GM20000 (cell line): ENCODE measurements around the gene LCAT.

Source experiments
- DNase-seq: peaks from one replicate; pipeline ENCODE4 v3.0.0; 2012; ENCODE audit warnings: low spot score
- CTCF ChIP-seq: IDR thresholded peaks from 2 replicates; pipeline ENCODE4 v1.5.1; 2012; ENCODE audit warnings: mild to moderate bottlenecking, control low read depth; ENCODE audit errors: extremely low read depth, missing control alignments

LCAT gene

GRCh38 chr16:67950335-67950843, 6.5 kb upstream of the LCAT start:
- no peak for TF ChIP-seq CTCF
- no peak for DNase-seq

DNA sequence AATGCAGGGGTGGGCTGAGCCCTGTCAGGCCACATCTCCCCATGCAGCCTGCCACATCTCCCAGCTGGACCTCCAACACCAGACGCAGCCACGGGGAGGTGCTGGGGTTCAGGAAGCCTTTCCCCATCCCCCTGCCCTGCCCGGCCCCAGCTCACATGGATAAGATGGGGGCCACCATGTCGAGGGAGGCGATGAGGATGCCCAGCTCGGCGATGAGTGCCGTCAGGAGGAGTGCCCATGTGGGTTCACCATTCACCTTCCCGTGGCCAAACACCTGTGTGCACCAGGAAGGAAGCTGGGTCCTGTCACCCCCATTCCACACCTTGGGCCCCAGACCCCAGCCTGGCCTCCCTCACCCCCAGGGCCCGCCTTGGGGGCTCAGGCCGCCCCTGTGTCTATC, 5.7 kb upstream of the LCAT start:
- DNase-seq: no peak
- TF ChIP-seq CTCF: no peak

- no peak for TF ChIP-seq CTCF
- DNase-seq: no peak
Observed at GRCh38 chr16:67948015-67948414, 4.1 kb upstream of the LCAT start.

DNA sequence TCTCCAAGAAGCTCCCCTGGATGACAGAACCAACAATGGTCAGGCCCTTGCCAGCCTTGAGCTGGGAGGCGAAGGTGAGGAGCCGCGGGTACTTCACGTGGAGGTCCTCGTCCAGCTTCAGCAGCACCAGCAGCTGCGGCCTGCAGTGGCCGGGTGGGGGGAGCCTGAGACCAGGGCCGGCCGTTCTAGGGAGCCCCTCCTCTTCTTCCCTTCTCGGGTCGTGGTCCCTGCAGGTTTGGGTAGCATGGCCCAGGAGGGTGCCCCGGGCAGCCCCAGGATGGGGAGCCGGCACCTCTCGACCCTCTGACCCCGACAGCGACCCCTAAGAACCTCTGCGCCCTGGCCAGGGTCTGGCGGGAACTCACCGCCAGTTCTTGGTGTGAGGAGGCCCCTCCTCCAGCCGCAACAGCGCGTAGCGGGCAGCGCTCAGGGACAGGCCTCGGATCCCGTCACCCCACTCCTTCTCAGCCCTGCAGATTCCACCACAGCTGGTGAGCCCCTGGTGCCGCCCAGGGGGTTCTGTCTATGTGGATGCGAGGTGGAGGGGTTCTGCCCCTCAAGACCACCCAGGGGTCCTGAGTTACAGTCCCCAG, 3.1 kb upstream of the LCAT start:
- DNase-seq: no peak
- TF ChIP-seq CTCF: no peak

DNA sequence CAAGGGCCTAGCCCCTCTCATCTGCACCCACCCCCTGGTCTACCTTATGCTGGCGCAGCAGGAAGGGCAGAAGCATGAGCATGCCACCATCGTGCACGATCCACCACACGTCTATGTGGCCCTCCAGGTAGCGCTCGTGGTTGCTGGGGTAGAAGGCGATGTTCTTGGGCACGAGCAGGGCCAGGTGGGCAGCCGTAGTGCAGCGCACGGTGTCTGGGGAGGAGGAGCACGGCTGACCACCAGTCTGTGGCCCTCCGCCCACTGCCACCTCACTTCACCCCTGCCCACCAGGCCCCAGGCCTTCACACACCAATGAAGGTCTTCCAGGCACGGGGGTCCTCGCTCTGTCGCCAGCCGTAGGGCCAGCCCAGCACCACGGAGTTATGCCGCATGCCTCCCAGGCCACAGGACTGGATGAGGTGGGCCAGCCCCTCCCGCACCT, 2.2 kb upstream of the LCAT start:
- TF ChIP-seq CTCF: no peak
- no peak for DNase-seq

DNA sequence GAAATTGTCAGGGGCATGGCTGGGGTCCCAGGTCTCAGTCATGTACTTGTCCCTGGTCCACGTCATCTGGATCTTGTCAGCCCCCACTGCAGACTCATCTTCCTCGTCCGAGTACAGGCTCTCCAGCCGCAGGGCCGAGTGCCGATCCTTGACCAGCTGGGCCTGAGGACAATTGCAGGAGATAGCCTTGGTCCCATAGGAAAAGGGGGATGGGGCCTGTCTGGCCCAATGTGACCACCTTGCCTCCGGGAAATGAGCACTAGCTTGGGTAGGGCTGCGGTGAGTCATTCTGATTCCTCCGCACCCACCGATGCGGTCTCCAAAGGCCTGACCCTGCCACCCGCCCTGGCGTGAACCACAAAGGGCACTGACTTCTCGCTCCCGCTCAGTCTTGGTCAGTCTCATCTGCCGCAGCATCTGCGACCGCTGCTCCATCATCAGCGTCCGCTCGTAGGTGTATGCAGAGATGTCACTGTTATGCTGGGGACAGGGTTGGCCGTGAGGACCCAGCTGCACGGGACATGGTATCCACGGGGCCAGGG, 1.5 kb upstream of the LCAT start:
- no peak for TF ChIP-seq CTCF

DNA sequence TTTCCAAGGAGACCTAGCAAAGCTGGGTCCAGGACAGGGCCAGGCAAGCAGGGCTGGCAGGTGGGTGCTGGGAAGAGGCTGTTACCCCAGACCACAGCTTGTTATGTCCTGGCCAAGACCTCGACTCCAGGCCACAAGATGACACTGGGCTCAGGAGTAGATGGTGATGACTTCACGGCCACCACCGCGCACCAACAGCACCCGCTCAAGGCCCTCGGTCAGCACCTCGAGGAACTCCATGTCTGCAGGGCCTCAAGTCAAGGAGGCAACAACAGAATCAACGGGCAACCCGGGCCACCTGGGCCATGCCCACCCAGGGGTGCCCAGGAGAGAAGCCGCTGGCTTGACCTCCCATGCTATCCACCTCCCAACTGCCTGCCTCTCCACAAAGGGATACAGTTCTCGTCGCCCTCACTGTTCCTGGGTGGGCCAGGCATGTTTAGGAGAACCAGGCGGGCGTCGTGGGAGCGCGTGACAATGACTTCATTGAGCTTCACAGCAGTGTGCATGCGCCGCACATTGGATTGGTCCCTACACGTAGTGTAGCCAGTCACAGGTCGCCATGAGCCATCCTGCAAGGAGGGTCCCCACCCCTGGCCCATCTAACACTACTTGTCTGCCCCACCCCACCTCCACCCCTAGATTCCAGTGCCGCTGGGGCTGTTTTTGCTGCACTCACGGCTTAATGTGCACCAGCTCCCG, 921 bp upstream of the LCAT start:
- DNase-seq: no peak
- no peak for TF ChIP-seq CTCF

More for the DNA sequence above, 1.5 kb upstream of the LCAT start:
- DNase-seq: no peak
